HCT116 (cell line): Measurements from ENCODE around the gene POU6F1.

Experiments used
- ATF3 ChIP-seq: IDR thresholded peaks from 2 replicates; pipeline ENCODE4 v1.6.1; 2012
- CTCF ChIP-seq, 3 experiments: fragments of 200-600 bp in 1 of 3; sonication (generic) in 1 of 3; IDR thresholded peaks in 2 of 3; conservative IDR thresholded peaks in 1 of 3; 2 replicates each; pipeline ENCODE4 v1.5.1; 2012 to 2017; ENCODE audit warnings: low read depth in 2 of 3, low read length in 2 of 3, antibody characterized with exemption in 1 of 3, borderline replicate concordance in 1 of 3, control low read depth in 1 of 3, mild to moderate bottlenecking in 1 of 3, mixed read lengths in 1 of 3, mixed run types in 1 of 3, moderate library complexity in 1 of 3; ENCODE audit not compliant: insufficient read depth in 1 of 3
- POLR2A ChIP-seq: IDR thresholded peaks from 2 replicates; pipeline ENCODE4 v1.7.0; 2011; ENCODE audit warnings: borderline replicate concordance; ENCODE audit not compliant: insufficient read depth, insufficient read length; ENCODE audit errors: extremely low read depth

GRCh38 chr12:51214895-51215294 is 3.0 kb downstream of the POU6F1 start:
- no peak for TF ChIP-seq CTCF (IDR thresholded peaks at IDR 0.05 in 2 of 3, conservative IDR thresholded peaks at IDR 0.05 in 1 of 3; ENCODE audit: borderline replicate concordance in 1 of 3, insufficient read depth in 1 of 3, low read depth in 2 of 3, low read length in 2 of 3)
- TF ChIP-seq ATF3, result no peak
- TF ChIP-seq POLR2A, result no peak
